HepG2 (cell line): ENCODE data around the gene MBNL3. TPM values are rescaled to one million over a fixed set of nuclear protein-coding genes. Genes with fewer than 3 reads are reported as not detected.

Experiments used
- ATAD3A ChIP-seq: sonication (generic); formaldehyde crosslinking; IDR thresholded peaks from 2 replicates; pipeline ENCODE4 v1.4.0; 2020; ENCODE audit warnings: missing genetic modification reagents
- CEBPG ChIP-seq: IDR thresholded peaks from 2 replicates; pipeline ENCODE4 v1.6.1; 2016
- ERF ChIP-seq: IDR thresholded peaks from 2 replicates; pipeline ENCODE4 v1.6.1; 2018; ENCODE audit warnings: missing biosample characterization, missing genetic modification reagents
- FOXA1 ChIP-seq, 2 experiments: fragments of 450-650 bp in 1 of 2; sonication (generic) in 1 of 2; formaldehyde crosslinking in 1 of 2; IDR thresholded peaks; 2 replicates each; pipeline versions ENCODE4 v1.4.0 to v1.6.1; 2016 to 2020; ENCODE audit warnings: missing genetic modification reagents in 1 of 2
- HIVEP1 ChIP-seq: sonication (generic); formaldehyde crosslinking; IDR thresholded peaks from 2 replicates; pipeline ENCODE4 v1.4.0; 2020; ENCODE audit warnings: mild to moderate bottlenecking, missing genetic modification reagents
- HNF4A ChIP-seq: sonication (generic); formaldehyde crosslinking; IDR thresholded peaks from 2 replicates; pipeline ENCODE4 v1.4.0; 2020; ENCODE audit warnings: missing genetic modification reagents
- HOXA5 ChIP-seq: sonication (generic); formaldehyde crosslinking; IDR thresholded peaks from 2 replicates; pipeline ENCODE4 v1.4.0; 2020; ENCODE audit warnings: missing genetic modification reagents
- ISL2 ChIP-seq: sonication (generic); formaldehyde crosslinking; IDR thresholded peaks from 2 replicates; pipeline ENCODE4 v1.5.0; 2020; ENCODE audit warnings: missing genetic modification reagents
- KAT8 ChIP-seq: IDR thresholded peaks from 2 replicates; pipeline ENCODE4 v1.6.1; 2016; ENCODE audit warnings: missing genetic modification reagents, missing compliant biosample characterization
- KLF11 ChIP-seq: IDR thresholded peaks from 2 replicates; pipeline ENCODE4 v1.6.1; 2016; ENCODE audit warnings: missing compliant biosample characterization
- MYNN ChIP-seq: sonication (generic); formaldehyde crosslinking; IDR thresholded peaks from 2 replicates; pipeline ENCODE4 v1.4.0; 2020; ENCODE audit warnings: mild to moderate bottlenecking, low read depth, missing genetic modification reagents
- MZF1 ChIP-seq: sonication (generic); formaldehyde crosslinking; IDR thresholded peaks from 2 replicates; pipeline ENCODE4 v1.8.1; 2023; ENCODE audit warnings: mild to moderate bottlenecking, missing genetic modification reagents, borderline replicate concordance
- NCOR1 ChIP-seq: fragments of 200-600 bp; sonication (generic); IDR thresholded peaks from 2 replicates; pipeline ENCODE4 v1.7.0; 2017; ENCODE audit warnings: antibody characterized with exemption, low read length, borderline replicate concordance
- SALL1 ChIP-seq: sonication (generic); formaldehyde crosslinking; IDR thresholded peaks from 2 replicates; pipeline ENCODE4 v1.8.0; 2022; ENCODE audit warnings: mild to moderate bottlenecking, missing genetic modification reagents
- SOX5 ChIP-seq: IDR thresholded peaks from 2 replicates; pipeline ENCODE4 v1.6.1; 2016; ENCODE audit warnings: borderline replicate concordance
- SP2 ChIP-seq: sonication (generic); formaldehyde crosslinking; IDR thresholded peaks from 2 replicates; pipeline ENCODE4 v1.5.1; 2020; ENCODE audit warnings: mild to moderate bottlenecking, missing genetic modification reagents
- TBL1XR1 ChIP-seq: fragments of 150-350 bp; IDR thresholded peaks from 2 replicates; pipeline ENCODE4 v1.6.1; 2014; ENCODE audit warnings: borderline replicate concordance, low read length; ENCODE audit not compliant: partially characterized antibody
- TCF7 ChIP-seq: sonication (generic); IDR thresholded peaks from 2 replicates; pipeline ENCODE4 v1.6.1; 2016; ENCODE audit warnings: antibody characterized with exemption, low read depth
- ZBTB26 ChIP-seq: IDR thresholded peaks from 2 replicates; pipeline ENCODE4 v1.6.1; 2016; ENCODE audit warnings: missing compliant biosample characterization, missing genetic modification reagents, borderline replicate concordance
- ZBTB37 ChIP-seq: sonication (generic); formaldehyde crosslinking; IDR thresholded peaks from 2 replicates; pipeline ENCODE4 v1.4.0; 2020; ENCODE audit warnings: mild to moderate bottlenecking, missing genetic modification reagents
- ZBTB43 ChIP-seq: sonication (generic); formaldehyde crosslinking; conservative IDR thresholded peaks from 2 replicates; pipeline ENCODE4 v1.4.0; 2020; ENCODE audit warnings: missing genetic modification reagents
- ZNF232 ChIP-seq: sonication (generic); formaldehyde crosslinking; IDR thresholded peaks from 2 replicates; pipeline ENCODE4 v1.4.0; 2020; ENCODE audit warnings: missing genetic modification reagents, borderline replicate concordance
- ZNF431 ChIP-seq: sonication (generic); formaldehyde crosslinking; IDR thresholded peaks from 2 replicates; pipeline ENCODE4 v1.9.0; 2022; ENCODE audit warnings: missing genetic modification reagents, low read depth, mild to moderate bottlenecking, borderline replicate concordance
- ZNF598 ChIP-seq: sonication (generic); formaldehyde crosslinking; IDR thresholded peaks from 2 replicates; pipeline ENCODE4 v1.5.1; 2020; ENCODE audit warnings: mild to moderate bottlenecking, missing genetic modification reagents, borderline replicate concordance
- ZNF615 ChIP-seq: sonication (generic); formaldehyde crosslinking; IDR thresholded peaks from 2 replicates; pipeline ENCODE4 v1.5.0; 2020; ENCODE audit warnings: mild to moderate bottlenecking, missing genetic modification reagents, borderline replicate concordance
- polyA plus RNA-seq, 8 experiments: library from polyadenylated mRNA; depleted of rRNA in 3 of 8; stranded (reverse) in 7 of 8; unstranded in 1 of 8; fragments of >200 nt; fragmentation: Illumina TruSeq in 4 of 8; extraction: Trizol in 4 of 8; gene quantifications; 2 replicates each; pipeline versions ENCODE4 v1.2.1 to v1.2.3, GENCODE V29; 2011 to 2016; ENCODE audit warnings: low read depth in 4 of 8, missing spikeins in 1 of 8, mixed read lengths in 1 of 8; ENCODE audit not compliant: insufficient read depth in 1 of 8
- total RNA-seq, 5 experiments: library from RNA; depleted of rRNA; stranded (reverse); fragments of >200 nt; fragmentation: Illumina TruSeq; extraction: Trizol; gene quantifications; 2 replicates each; pipeline ENCODE4 v1.2.3, GENCODE V29; 2016; ENCODE audit warnings: low read depth in 1 of 5
- TF ChIP-seq, protein P1 (sequence below): sonication (generic); formaldehyde crosslinking; IDR thresholded peaks from 2 replicates; pipeline ENCODE4 v1.8.0; 2022; ENCODE audit warnings: mild to moderate bottlenecking, missing genetic modification reagents
- TF ChIP-seq, protein P2 (sequence below): IDR thresholded peaks from 2 replicates; pipeline ENCODE4 v1.6.1; 2012; ENCODE audit warnings: inconsistent platforms

Gene MBNL3
- total and polyA plus RNA-seq, 2 of the 13 experiments (the other 11 are each of a cell fraction or from before 2014, with no cell fraction given) = 155 to 257 TPM

DNA sequence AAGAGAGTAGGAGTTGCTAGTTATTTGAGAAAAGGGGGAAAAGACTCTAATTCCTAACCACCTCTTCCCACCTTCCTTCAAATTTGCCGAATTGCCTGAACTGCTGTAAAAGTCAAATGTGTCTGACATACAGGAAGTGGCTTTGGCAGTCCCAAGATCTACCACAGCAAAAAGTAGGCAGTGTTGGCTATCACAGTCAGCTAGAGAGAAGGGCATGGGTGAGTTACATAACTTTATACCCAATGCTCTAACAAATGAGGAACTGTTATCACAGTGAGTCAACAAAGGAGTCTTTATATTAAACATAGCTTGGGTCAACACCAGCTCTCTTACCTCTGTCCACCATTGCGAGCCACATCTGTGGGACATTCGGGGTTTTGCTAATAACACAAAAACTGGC is 2.4 kb upstream of the MBNL3 start (continued):
- TF ChIP-seq TBL1XR1 (peak; percentile 68), ZNF431 (CRISPR knock-in tag) (no peak), HOXA5 (CRISPR knock-in tag) (no peak), MYNN (no peak), KAT8 (CRISPR knock-in tag) (peak; percentile 36; the same call in 1 of the 2 replicates), CEBPG (peak; percentile 56; the same call in 1 of the 2 replicates), ZBTB26 (CRISPR knock-in tag) (no peak), HIVEP1 (CRISPR knock-in tag) (no peak), FOXA1 (IDR thresholded peaks at IDR 0.05) (peak; percentile 31; the same call in 1 of the 2 replicates), FOXA1 (CRISPR knock-in tag; IDR thresholded peaks at IDR 0.05) (peak; percentile 75), ZNF615 (CRISPR knock-in tag) (no peak), KLF11 (CRISPR knock-in tag) (no peak), ZNF598 (CRISPR knock-in tag) (no peak), TCF7 (no peak), ZBTB37 (CRISPR knock-in tag) (peak; percentile 39; the same call in 1 of the 2 replicates), ZBTB43 (CRISPR knock-in tag) (no peak), MZF1 (CRISPR knock-in tag) (no peak), SALL1 (CRISPR knock-in tag) (peak; percentile 58; the same call in 1 of the 2 replicates), ERF (CRISPR knock-in tag) (peak; percentile 17; the same call in 1 of the 2 replicates), ZNF232 (CRISPR knock-in tag) (no peak), SOX5 (CRISPR knock-in tag) (peak; percentile 47; the same call in 1 of the 2 replicates), NCOR1 (no peak), ISL2 (peak; percentile 45; the same call in 1 of the 2 replicates), SP2 (no peak), ATAD3A (no peak), HNF4A (CRISPR knock-in tag) (peak; percentile 28)
- TF ChIP-seq, protein P1, sequence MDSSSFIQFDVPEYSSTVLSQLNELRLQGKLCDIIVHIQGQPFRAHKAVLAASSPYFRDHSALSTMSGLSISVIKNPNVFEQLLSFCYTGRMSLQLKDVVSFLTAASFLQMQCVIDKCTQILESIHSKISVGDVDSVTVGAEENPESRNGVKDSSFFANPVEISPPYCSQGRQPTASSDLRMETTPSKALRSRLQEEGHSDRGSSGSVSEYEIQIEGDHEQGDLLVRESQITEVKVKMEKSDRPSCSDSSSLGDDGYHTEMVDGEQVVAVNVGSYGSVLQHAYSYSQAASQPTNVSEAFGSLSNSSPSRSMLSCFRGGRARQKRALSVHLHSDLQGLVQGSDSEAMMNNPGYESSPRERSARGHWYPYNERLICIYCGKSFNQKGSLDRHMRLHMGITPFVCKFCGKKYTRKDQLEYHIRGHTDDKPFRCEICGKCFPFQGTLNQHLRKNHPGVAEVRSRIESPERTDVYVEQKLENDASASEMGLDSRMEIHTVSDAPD (CRISPR knock-in tag) = peak; percentile 54; the same call in 1 of the 2 replicates
- TF ChIP-seq, protein P2, sequence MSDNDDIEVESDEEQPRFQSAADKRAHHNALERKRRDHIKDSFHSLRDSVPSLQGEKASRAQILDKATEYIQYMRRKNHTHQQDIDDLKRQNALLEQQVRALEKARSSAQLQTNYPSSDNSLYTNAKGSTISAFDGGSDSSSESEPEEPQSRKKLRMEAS = peak; percentile 15; the same call in 1 of the 2 replicates
